ENCODE data around the gene DOCK4. TPM values are rescaled to one million over a fixed set of nuclear protein-coding genes. Genes with fewer than 3 reads are reported as not detected.

Gene DOCK4
- total RNA-seq, 1 donor from 2014 or later = 32.2 TPM

DNA sequence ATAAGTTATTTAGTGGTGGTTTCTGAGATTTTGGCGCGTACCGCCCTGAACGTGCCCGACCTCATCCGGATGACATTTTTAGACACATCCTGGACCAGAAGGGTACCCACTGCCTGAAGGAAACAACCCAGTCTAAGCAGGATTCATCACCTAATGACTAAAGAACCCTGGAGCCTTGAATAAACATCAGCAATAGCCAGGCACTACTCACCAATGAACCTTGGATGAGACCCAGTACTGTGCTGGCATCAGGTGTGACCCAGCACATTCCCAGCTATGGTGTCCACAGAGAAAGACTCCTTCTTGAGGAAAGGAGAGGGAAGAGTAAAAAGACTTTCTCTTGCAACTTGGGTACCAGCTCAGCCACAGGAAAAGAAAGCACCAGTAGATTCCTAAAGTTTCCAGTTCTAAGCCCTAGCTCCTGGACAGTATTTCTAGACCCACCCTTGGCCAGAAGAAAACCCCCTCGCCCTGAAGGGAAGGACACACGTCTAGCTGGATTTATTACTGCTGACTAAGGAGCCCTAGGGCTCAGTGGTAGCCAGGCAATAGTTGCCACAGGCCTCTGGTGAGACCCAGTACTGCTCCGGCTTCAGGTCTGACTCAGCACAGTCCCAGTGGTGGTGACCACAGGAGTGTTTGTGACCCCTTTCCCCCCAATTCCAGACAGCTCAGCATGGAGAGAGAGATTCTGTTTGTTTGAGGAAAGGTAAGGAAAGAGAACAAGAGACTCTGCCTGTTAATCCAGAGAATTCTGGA is 32.8 kb upstream of the DOCK4 start:
- Histone ChIP-seq H3K4me2 (ENCODE audit: low read length) (peak overlapping the region; percentile 26), H3K9ac (ENCODE audit: low read length) (no peak overlapping the region), H3K9me3 (ENCODE audit: insufficient read depth, low read depth, low read length) (no peaks in the 10 kb centered on the region), H2AFZ (ENCODE audit: low read depth, low read length) (no peak overlapping the region), H3K79me2 (ENCODE audit: insufficient read depth, low read length) (peaks cover 3% of the 10 kb centered on the region), H3K4me3 (ENCODE audit: insufficient read depth, low read depth, low read length) (no peak overlapping the region), H3K4me1 (ENCODE audit: insufficient read depth, low read length) (peaks cover 10% of the 10 kb centered on the region), H4K20me1 (ENCODE audit: insufficient read depth, low read length) (peaks cover 5% of the 10 kb centered on the region), H3K27ac (ENCODE audit: low read depth, low read length) (no peak overlapping the region), H3K27me3 (ENCODE audit: insufficient read depth, low read length) (no peaks in the 10 kb centered on the region), H3K36me3 (ENCODE audit: insufficient read depth, low read length) (no peaks in the 10 kb centered on the region)
- Mint-ChIP-seq H3K36me3 (ENCODE audit: low read depth, unreplicated experiment) (peaks cover 5% of the 10 kb centered on the region), H3K9me3 (ENCODE audit: unreplicated experiment) (no peaks in the 10 kb centered on the region), H3K4me3 (ENCODE audit: unreplicated experiment) (no peak overlapping the region), H3K27me3 (ENCODE audit: low read depth, unreplicated experiment) (no peaks in the 10 kb centered on the region), H3K4me1 (ENCODE audit: low read depth, unreplicated experiment) (peaks cover 16% of the 10 kb centered on the region), H3K27ac (ENCODE audit: unreplicated experiment) (peak overlapping the region; percentile 79)
- DNase-seq (ENCODE audit: low read depth) (peak; percentile 22), FAIRE-seq (no peak)
- TF ChIP-seq, protein P1, sequence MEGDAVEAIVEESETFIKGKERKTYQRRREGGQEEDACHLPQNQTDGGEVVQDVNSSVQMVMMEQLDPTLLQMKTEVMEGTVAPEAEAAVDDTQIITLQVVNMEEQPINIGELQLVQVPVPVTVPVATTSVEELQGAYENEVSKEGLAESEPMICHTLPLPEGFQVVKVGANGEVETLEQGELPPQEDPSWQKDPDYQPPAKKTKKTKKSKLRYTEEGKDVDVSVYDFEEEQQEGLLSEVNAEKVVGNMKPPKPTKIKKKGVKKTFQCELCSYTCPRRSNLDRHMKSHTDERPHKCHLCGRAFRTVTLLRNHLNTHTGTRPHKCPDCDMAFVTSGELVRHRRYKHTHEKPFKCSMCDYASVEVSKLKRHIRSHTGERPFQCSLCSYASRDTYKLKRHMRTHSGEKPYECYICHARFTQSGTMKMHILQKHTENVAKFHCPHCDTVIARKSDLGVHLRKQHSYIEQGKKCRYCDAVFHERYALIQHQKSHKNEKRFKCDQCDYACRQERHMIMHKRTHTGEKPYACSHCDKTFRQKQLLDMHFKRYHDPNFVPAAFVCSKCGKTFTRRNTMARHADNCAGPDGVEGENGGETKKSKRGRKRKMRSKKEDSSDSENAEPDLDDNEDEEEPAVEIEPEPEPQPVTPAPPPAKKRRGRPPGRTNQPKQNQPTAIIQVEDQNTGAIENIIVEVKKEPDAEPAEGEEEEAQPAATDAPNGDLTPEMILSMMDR (IDR thresholded peaks at IDR 0.05; ENCODE audit: insufficient read depth, low read depth, low read length) = no peak
- no peak for TF ChIP-seq EZH2 (IDR thresholded peaks at IDR 0.05; ENCODE audit: insufficient read depth, low read length)

GRCh38 chr7:112238330-112238729 is 32.1 kb upstream of the DOCK4 start:
- TF ChIP-seq, protein P1 (IDR thresholded peaks at IDR 0.05; ENCODE audit: insufficient read depth, low read depth, low read length) = no peak
- TF ChIP-seq EZH2 (IDR thresholded peaks at IDR 0.05; ENCODE audit: insufficient read depth, low read length) = no peak
- Mint-ChIP-seq H3K36me3 (ENCODE audit: low read depth, unreplicated experiment) (peaks cover 5% of the 10 kb centered on the region), H3K4me3 (ENCODE audit: unreplicated experiment) (no peak overlapping the region), H3K27ac (ENCODE audit: unreplicated experiment) (no peak overlapping the region), H3K4me1 (ENCODE audit: low read depth, unreplicated experiment) (peaks cover 15% of the 10 kb centered on the region), H3K9me3 (ENCODE audit: unreplicated experiment) (no peaks in the 10 kb centered on the region), H3K27me3 (ENCODE audit: low read depth, unreplicated experiment) (no peaks in the 10 kb centered on the region)
- Histone ChIP-seq H3K27ac (ENCODE audit: low read depth, low read length) (no peak overlapping the region), H4K20me1 (ENCODE audit: insufficient read depth, low read length) (peaks cover 5% of the 10 kb centered on the region), H3K4me2 (ENCODE audit: low read length) (no peak overlapping the region), H3K9ac (ENCODE audit: low read length) (no peak overlapping the region), H2AFZ (ENCODE audit: low read depth, low read length) (no peak overlapping the region), H3K36me3 (ENCODE audit: insufficient read depth, low read length) (no peaks in the 10 kb centered on the region), H3K79me2 (ENCODE audit: insufficient read depth, low read length) (peaks cover 4% of the 10 kb centered on the region), H3K9me3 (ENCODE audit: insufficient read depth, low read depth, low read length) (no peaks in the 10 kb centered on the region), H3K4me1 (ENCODE audit: insufficient read depth, low read length) (peaks cover 10% of the 10 kb centered on the region), H3K4me3 (ENCODE audit: insufficient read depth, low read depth, low read length) (no peak overlapping the region), H3K27me3 (ENCODE audit: insufficient read depth, low read length) (no peaks in the 10 kb centered on the region)
- FAIRE-seq = no peak
- DNase-seq (ENCODE audit: low read depth) = no peak

DNA sequence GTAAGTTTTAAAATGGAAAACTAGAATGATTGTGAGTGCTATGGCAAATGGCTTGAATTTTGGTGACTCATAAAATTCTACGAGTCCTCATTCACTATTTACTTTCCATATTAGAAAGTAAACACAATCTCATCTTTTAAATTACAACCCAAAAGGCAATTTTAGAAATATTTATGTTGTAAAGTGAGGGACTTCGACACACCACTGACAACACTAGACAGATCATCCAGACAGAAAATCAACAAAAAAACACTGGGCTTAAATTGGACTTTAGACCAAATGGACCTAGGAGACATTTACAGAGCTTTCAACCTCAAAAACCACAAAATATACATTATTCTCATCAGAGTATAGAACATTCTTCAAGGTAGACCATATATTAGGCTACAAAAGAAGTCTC is 30.4 kb upstream of the DOCK4 start:
- FAIRE-seq = no peak
- H3K27me3 ChIP-seq (ENCODE audit: insufficient read depth, low read length) = no peaks in the 10 kb centered on the region
- no peak overlapping the region for H3K27ac Mint-ChIP-seq (ENCODE audit: unreplicated experiment)

More for the DNA sequence above, 30.4 kb upstream of the DOCK4 start:
- H3K4me1 ChIP-seq (ENCODE audit: insufficient read depth, low read length) = peaks cover 10% of the 10 kb centered on the region
- H3K36me3 Mint-ChIP-seq (ENCODE audit: low read depth, unreplicated experiment) = peaks cover 5% of the 10 kb centered on the region
- no peak overlapping the region for H3K4me3 Mint-ChIP-seq (ENCODE audit: unreplicated experiment)
- peaks cover 11% of the 10 kb centered on the region for H3K4me1 Mint-ChIP-seq (ENCODE audit: low read depth, unreplicated experiment)
- H3K4me2 ChIP-seq (ENCODE audit: low read length) = no peak overlapping the region
- no peaks in the 10 kb centered on the region for H3K9me3 ChIP-seq (ENCODE audit: insufficient read depth, low read depth, low read length)
- peaks cover 14% of the 10 kb centered on the region for H3K79me2 ChIP-seq (ENCODE audit: insufficient read depth, low read length)
- no peak for TF ChIP-seq EZH2 (IDR thresholded peaks at IDR 0.05; ENCODE audit: insufficient read depth, low read length)
- TF ChIP-seq, protein P1 (IDR thresholded peaks at IDR 0.05; ENCODE audit: insufficient read depth, low read depth, low read length) = no peak
- DNase-seq (ENCODE audit: low read depth) = no peak
- H3K4me3 ChIP-seq (ENCODE audit: insufficient read depth, low read depth, low read length) = no peak overlapping the region
- H3K27ac ChIP-seq (ENCODE audit: low read depth, low read length) = no peak overlapping the region
- H4K20me1 ChIP-seq (ENCODE audit: insufficient read depth, low read length) = peaks cover 16% of the 10 kb centered on the region
- H2AFZ ChIP-seq (ENCODE audit: low read depth, low read length) = no peak overlapping the region
- no peaks in the 10 kb centered on the region for H3K36me3 ChIP-seq (ENCODE audit: insufficient read depth, low read length)
- H3K27me3 Mint-ChIP-seq (ENCODE audit: low read depth, unreplicated experiment) = no peaks in the 10 kb centered on the region
- H3K9ac ChIP-seq (ENCODE audit: low read length) = no peak overlapping the region
- no peaks in the 10 kb centered on the region for H3K9me3 Mint-ChIP-seq (ENCODE audit: unreplicated experiment)
